GM12801 (cell line): Measurements from ENCODE around the gene PPP1R36.

ENCODE experiments used
- TF ChIP-seq, protein P1 (sequence below): IDR thresholded peaks from one replicate; pipeline ENCODE4 v1.5.1; 2011; ENCODE audit warnings: control low read depth; ENCODE audit not compliant: insufficient read length; ENCODE audit errors: extremely low read depth

The PPP1R36 gene

DNA sequence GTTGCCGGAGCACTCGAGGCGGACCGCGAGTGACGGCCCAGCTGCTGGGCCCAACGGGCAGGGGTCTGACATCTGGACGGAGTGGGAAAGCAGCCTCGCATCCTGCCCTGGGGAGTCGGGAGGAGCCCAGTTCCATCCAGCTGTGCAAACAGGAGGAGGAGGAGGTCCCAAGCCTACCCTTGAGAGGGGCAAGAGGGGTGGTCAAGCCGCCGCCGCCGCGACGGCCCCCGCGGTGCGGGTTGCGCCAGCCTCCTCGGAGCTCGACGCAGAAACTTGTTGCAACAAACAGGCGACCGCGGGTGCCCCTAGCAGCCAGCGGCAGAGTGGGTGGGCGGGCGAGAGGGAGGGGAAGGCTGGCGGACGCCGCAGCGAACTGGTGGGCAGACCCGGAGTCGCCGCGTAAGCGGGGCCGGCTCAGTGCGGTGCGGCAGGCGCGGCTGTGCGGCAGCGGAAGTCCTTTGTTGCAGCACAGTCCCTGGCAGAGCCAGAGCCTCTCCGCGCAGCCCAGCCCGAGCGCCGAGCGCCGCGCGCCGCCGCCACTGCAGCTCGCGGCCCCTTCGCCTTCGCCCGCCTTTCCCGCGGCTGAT lies 45.4 kb upstream of the PPP1R36 start, which contains the start of gene ZBTB1:
TSS of gene ZBTB1 (plus strand) at position 461 of the 587 bp plus-strand sequence. CDS start 16,735 bp downstream, outside the sequence.
- TF ChIP-seq, protein P1, sequence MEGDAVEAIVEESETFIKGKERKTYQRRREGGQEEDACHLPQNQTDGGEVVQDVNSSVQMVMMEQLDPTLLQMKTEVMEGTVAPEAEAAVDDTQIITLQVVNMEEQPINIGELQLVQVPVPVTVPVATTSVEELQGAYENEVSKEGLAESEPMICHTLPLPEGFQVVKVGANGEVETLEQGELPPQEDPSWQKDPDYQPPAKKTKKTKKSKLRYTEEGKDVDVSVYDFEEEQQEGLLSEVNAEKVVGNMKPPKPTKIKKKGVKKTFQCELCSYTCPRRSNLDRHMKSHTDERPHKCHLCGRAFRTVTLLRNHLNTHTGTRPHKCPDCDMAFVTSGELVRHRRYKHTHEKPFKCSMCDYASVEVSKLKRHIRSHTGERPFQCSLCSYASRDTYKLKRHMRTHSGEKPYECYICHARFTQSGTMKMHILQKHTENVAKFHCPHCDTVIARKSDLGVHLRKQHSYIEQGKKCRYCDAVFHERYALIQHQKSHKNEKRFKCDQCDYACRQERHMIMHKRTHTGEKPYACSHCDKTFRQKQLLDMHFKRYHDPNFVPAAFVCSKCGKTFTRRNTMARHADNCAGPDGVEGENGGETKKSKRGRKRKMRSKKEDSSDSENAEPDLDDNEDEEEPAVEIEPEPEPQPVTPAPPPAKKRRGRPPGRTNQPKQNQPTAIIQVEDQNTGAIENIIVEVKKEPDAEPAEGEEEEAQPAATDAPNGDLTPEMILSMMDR, result no peak

DNA sequence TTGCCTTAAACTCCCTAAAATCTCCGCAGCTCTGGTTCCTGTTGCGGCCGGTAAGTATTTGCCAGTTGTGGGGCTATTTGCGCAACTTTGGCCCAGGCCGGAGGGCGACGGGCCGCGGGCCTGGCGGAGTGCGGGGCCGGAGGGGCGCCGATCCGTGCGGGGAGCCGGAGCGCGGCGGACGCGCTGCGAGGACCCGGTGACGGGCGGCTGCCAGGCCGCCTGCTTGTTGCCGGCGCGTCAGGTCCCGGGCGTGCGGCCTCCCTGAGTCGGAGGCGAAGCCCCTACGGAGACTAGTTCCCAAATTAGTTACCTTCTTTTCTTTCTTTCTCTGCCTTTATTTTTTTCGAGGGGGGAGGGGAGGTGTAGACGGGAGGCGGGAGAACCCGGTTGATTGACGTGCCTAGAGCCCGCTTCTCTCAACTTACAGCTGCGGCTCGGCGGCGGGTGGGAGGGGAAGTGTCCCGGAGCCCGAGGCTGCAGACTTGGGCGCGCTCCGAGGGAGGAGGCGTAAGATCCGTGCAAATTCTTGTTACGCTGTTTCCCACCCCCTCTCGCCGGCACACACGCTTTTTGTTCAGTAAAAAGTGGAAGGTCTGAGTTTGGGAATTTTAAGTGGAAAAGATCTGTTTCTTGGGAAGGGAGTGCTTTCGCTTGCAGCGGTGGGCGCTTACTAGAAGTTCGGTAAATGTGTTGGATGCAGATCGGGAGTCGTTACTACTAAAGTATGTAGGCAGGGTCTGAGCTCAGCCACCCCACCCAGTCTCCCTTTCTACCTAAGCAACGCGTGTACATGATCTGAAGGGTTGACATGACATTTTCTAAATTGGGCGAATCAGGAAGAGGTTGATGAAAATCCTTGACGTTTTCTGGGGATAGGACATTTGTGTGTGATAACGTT lies 44.6 kb upstream of the PPP1R36 start:
- TF ChIP-seq, protein P1, result no peak

DNA sequence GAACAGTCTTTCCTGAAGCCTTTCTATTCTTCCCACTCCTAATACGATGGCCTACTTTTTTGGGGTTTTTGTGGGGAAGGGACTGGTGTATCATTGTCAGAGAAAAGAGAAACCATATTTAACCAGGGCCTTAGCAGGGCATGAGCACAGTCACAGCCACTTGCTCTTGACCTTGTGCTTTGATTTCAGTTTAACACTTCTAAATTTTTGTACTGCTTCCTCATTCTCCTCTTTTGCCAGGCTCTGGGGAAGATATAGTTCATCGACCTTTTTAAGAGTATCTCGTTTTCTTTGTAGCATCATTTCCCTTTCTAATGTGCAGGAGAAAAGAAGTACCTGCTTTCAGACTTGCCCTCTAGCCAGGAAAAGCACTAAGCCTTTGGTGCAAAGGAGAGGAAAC lies 43.0 kb upstream of the PPP1R36 start:
- TF ChIP-seq, protein P1, result no peak

DNA sequence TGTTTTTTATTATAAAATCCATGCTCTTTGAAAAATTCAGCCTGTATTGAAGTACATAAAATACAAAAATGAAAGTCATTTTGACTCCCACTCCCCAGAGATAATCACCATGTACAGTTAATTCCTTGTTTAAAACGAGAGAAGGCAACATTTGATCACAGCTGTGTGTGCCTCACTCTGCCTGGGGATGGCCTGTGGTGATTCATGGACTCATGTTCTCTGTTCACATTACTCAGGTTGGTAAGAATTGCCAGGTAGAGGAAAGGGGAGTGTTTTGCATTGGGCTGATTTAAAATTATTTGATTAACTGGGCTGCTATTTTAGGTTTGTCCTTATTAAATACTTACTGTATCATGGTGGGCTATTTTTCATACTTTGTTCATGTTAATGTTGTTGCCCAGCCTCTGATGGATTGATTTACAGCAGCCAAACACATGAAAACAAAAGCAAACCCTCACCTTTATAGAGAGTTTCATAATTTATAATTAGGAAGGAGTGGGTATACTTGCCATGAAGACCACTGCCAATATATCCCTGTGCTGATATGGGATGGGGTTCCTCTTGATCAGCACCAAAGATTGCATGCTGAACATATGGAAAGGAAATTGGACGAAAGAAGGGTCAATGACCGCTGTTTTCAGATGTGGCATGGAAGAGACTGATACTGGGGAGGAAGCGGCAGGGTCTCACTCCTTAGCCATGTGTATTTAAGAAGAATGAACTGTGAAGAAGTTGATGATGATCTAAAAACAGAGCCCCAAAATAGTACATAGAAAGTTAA lies 42.2 kb upstream of the PPP1R36 start:
- TF ChIP-seq, protein P1, result no peak

DNA sequence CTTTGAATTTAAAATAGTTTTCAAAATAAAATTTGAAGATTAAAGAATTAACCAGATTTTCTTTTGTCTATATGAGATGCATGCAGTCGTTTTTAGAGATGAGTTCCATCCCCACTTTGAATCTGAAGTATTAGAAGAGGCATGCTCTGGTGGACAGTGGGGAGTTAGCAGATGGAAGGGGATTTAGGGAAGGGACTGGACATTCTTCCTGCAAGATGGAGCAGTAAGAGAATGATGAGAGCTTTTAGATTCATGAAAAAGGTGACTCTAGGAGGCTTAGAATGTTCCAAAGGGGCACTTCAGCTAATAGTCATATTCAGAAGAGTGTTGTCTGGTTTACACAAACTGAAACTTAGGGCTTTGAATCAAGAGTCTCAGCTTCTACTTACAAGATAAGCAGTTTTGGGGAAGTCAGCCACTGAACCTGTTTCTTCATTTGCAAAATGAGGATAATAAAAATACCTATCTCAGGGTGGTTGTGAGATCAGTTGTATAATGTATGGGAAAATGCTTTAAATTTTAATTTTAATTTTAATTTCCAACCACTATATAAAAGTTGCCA lies 41.5 kb upstream of the PPP1R36 start:
- TF ChIP-seq, protein P1, result no peak

DNA sequence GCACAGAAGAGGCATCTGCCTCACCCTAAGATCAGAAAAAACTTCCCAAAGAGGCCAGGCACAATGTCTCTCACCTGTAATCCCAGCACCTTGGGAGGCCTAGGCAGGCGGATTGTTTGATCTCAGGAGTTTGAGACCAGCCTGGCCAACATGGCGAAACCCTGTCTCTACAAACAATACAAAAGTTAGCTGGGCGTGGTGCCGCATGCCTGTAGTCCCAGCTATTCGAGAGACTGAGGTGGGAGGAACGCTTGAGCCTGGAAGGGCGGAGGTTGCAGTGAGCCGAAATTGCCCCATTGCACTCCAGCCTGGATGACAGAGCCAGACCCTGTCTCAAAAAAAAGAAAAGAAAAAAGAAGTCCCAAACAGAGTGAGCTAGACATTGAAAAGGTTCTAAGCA lies 40.7 kb upstream of the PPP1R36 start:
- TF ChIP-seq, protein P1, result no peak
